ENCODE results near the gene KARS1. TPM values are rescaled to one million over a fixed set of nuclear protein-coding genes. Genes with fewer than 3 reads are reported as not detected.
"Not testable (repeated sequence)": the region's sequence is repeated elsewhere in the genome, so short reads cannot be mapped to it uniquely, and the experiment has no call there.

Gene KARS1
- total RNA-seq, 1 experiment from 2014 or later = 198 TPM

- DNase-seq (ENCODE audit: low read depth) = peak; percentile 18
Measured at GRCh38 chr16:75624921-75625334, 22.5 kb downstream of the KARS1 start.

GRCh38 chr16:75622761-75623605, 24.5 kb downstream of the KARS1 start, which contains the start of gene ADAT1:
ADAT1 (minus strand) TSS chr16:75623281; CDS start chr16:75620799, 2,482 bp downstream.
- DNase-seq (ENCODE audit: low read depth) = peak; percentile 98

GRCh38 chr16:75621170-75621477, 26.3 kb downstream of the KARS1 start:
- DNase-seq (ENCODE audit: low read depth) = peak; percentile 4

GRCh38 chr16:75620326-75621169, 26.9 kb downstream of the KARS1 start:
- no peak for DNase-seq (ENCODE audit: low read depth)

GRCh38 chr16:75618780-75619179, 28.7 kb downstream of the KARS1 start:
- no peak for DNase-seq (ENCODE audit: low read depth)

GRCh38 chr16:75617121-75617520, 30.3 kb downstream of the KARS1 start:
- DNase-seq (ENCODE audit: low read depth) = no peak

- no peak for DNase-seq (ENCODE audit: low read depth)
Measured at GRCh38 chr16:75616521-75617010, 30.9 kb downstream of the KARS1 start.

GRCh38 chr16:75615619-75616018, 31.8 kb downstream of the KARS1 start:
- no peak for DNase-seq (ENCODE audit: low read depth)

- no peak for DNase-seq (ENCODE audit: low read depth)
Measured at GRCh38 chr16:75614066-75614897, 33.2 kb downstream of the KARS1 start.

- DNase-seq (ENCODE audit: low read depth) = no peak
Measured at GRCh38 chr16:75606507-75606906, 41.0 kb downstream of the KARS1 start.

GRCh38 chr16:75603241-75603640, 44.2 kb downstream of the KARS1 start:
- DNase-seq (ENCODE audit: low read depth) = no peak

- DNase-seq (ENCODE audit: low read depth) = no peak
Measured at GRCh38 chr16:75599452-75600277, 47.8 kb downstream of the KARS1 start.

GRCh38 chr16:75593825-75594820, 53.3 kb downstream of the KARS1 start:
- DNase-seq (ENCODE audit: low read depth) = peak; percentile 76

- no peak for DNase-seq (ENCODE audit: low read depth)
Measured at GRCh38 chr16:75593308-75593707, 54.2 kb downstream of the KARS1 start.

GRCh38 chr16:75591927-75592326, 55.5 kb downstream of the KARS1 start:
- DNase-seq (ENCODE audit: low read depth) = not testable (repeated sequence)

GRCh38 chr16:75590920-75591843, 56.3 kb downstream of the KARS1 start:
- DNase-seq (ENCODE audit: low read depth) = peak; percentile 73

- DNase-seq (ENCODE audit: low read depth) = no peak
Measured at GRCh38 chr16:75589306-75589705, 58.2 kb downstream of the KARS1 start.

GRCh38 chr16:75588716-75589115, 58.7 kb downstream of the KARS1 start:
- no peak for DNase-seq (ENCODE audit: low read depth)
